ENCODE results near the gene OPN4. TPM values are rescaled to one million over a fixed set of nuclear protein-coding genes. Genes with fewer than 3 reads are reported as not detected.

The OPN4 gene
- polyA plus RNA-seq, 2 of the 4 experiments (the other 2 are of a cell fraction) = not detected

- no peak for TF ChIP-seq MYC (IDR thresholded peaks at IDR 0.05; ENCODE audit: borderline replicate concordance, low read length)
- no peak for TF ChIP-seq HES2 (IDR thresholded peaks at IDR 0.05)
- no peak for TF ChIP-seq HEYL (CRISPR knock-in tag; IDR thresholded peaks at IDR 0.05)
- TF ChIP-seq MAFK (IDR thresholded peaks at IDR 0.05; ENCODE audit: partially characterized antibody) = no peak
- TF ChIP-seq HOXB5 (CRISPR knock-in tag; IDR thresholded peaks at IDR 0.05) = no peak
- TF ChIP-seq GATA3 (IDR thresholded peaks at IDR 0.05; ENCODE audit: borderline replicate concordance) = no peak
- no peak for TF ChIP-seq SREBF2 (IDR thresholded peaks at IDR 0.05)
- ChIA-PET CTCF (interaction anchor here (1.3 kb wide), 1 partner anchor 30 kb away, joined by 3 read pairs; no protein-coding TSS in a partner anchor), POLR2A (no interaction called here)
- no peak for DNase-seq (ENCODE audit: low read depth in 1 of 2, low spot score in 1 of 2)
- no peak for ATAC-seq
- no peak for FAIRE-seq
- Histone ChIP-seq H3K4me3 (no peak overlapping the region), H3K27ac (no peak overlapping the region), H3K9me3 (no peaks in the 10 kb centered on the region), H3K4me2 (no peak overlapping the region), H3K4me1 (no peaks in the 10 kb centered on the region)
- WGBS (ENCODE audit: missing lambda C conversion rate) = 85% methylated on average over 12 of the region's 12 CpGs
These were observed 4.0 kb downstream of the OPN4 start for GRCh38 chr10:86658261-86658741.

- CTCF ChIA-PET = interaction anchor here (1.2 to 1.3 kb wide), 2 partner anchors 30 to 259 kb away, joined by 3 read pairs; no protein-coding TSS in a partner anchor
- DNase-seq (ENCODE audit: low read depth in 1 of 2, low spot score in 1 of 2) (no peak), FAIRE-seq (no peak), ATAC-seq (no peak)
- POLR2A ChIA-PET = no interaction called here
- Histone ChIP-seq H3K4me2 (no peak overlapping the region), H3K4me3 (no peak overlapping the region), H3K27ac (no peak overlapping the region), H3K4me1 (no peaks in the 10 kb centered on the region), H3K9me3 (no peaks in the 10 kb centered on the region)
- TF ChIP-seq HMGXB4 (CRISPR knock-in tag; IDR thresholded peaks at IDR 0.05; ENCODE audit: borderline replicate concordance) (no peak), RCOR1 (IDR thresholded peaks at IDR 0.05; ENCODE audit: low read depth, low read length) (no peak), ZSCAN20 (CRISPR knock-in tag; IDR thresholded peaks at IDR 0.05) (no peak), GATA3 (IDR thresholded peaks at IDR 0.05; ENCODE audit: borderline replicate concordance) (no peak), CHD2 (IDR thresholded peaks at IDR 0.05; ENCODE audit: low read length, partially characterized antibody) (no peak), POLR2AphosphoS2 (conservative IDR thresholded peaks at IDR 0.05; ENCODE audit: low read length) (no peak), SREBF2 (IDR thresholded peaks at IDR 0.05) (no peak), USF2 (IDR thresholded peaks at IDR 0.05) (no peak), MYC (IDR thresholded peaks at IDR 0.05; ENCODE audit: borderline replicate concordance, low read length) (no peak), NFE2L2 (conservative IDR thresholded peaks at IDR 0.05; ENCODE audit: low read length) (no peak), CEBPB (IDR thresholded peaks at IDR 0.05) (no peak), KDM1A (IDR thresholded peaks at IDR 0.05; ENCODE audit: low read depth) (no peak), POLR2A (IDR thresholded peaks at IDR 0.05; ENCODE audit: low read length) (no peak), ESRRA (IDR thresholded peaks at IDR 0.05; ENCODE audit: borderline replicate concordance, low read length) (no peak), HEYL (CRISPR knock-in tag; IDR thresholded peaks at IDR 0.05) (no peak), FOSB (CRISPR knock-in tag; IDR thresholded peaks at IDR 0.05) (no peak), HOXB13 (CRISPR knock-in tag; IDR thresholded peaks at IDR 0.05; ENCODE audit: low read depth) (no peak)
- 48% methylated on average over 3 of the region's 3 CpGs for WGBS (ENCODE audit: missing lambda C conversion rate)
These were observed 4.4 kb downstream of the OPN4 start for GRCh38 chr10:86658751-86659150.

- no peak for FAIRE-seq
- H3K27ac ChIP-seq = no peak overlapping the region
- no peaks in the 10 kb centered on the region for H3K9me3 ChIP-seq
- no peak for TF ChIP-seq BCL3 (IDR thresholded peaks at IDR 0.05)
- no peak for TF ChIP-seq MYC (IDR thresholded peaks at IDR 0.05; ENCODE audit: borderline replicate concordance, low read length)
- no peak for TF ChIP-seq PHF8 (IDR thresholded peaks at IDR 0.05; ENCODE audit: borderline replicate concordance, low read depth)
- TF ChIP-seq NPAS2 (CRISPR knock-in tag; IDR thresholded peaks at IDR 0.05; ENCODE audit: borderline replicate concordance) = no peak
- no peak for TF ChIP-seq BHLHE40 (IDR thresholded peaks at IDR 0.05; ENCODE audit: low read depth, low read length)
- no peak for TF ChIP-seq FOXS1 (CRISPR knock-in tag; IDR thresholded peaks at IDR 0.05)
- no peak for TF ChIP-seq JUNB (IDR thresholded peaks at IDR 0.05)
- no peak for TF ChIP-seq KDM5A (IDR thresholded peaks at IDR 0.05)
- no peak for DNase-seq (ENCODE audit: low read depth in 1 of 2, low spot score in 1 of 2)
- ATAC-seq = no peak
- no peaks in the 10 kb centered on the region for H3K4me1 ChIP-seq
- POLR2A ChIA-PET = no interaction called here
- WGBS (ENCODE audit: missing lambda C conversion rate) = 77% methylated on average over 15 of the region's 19 CpGs
- no peak overlapping the region for H3K4me2 ChIP-seq
- CTCF ChIA-PET = interaction anchor here (1.2 kb wide), 1 partner anchor 259 kb away, joined by 3 read pairs; no protein-coding TSS in a partner anchor
- H3K4me3 ChIP-seq = no peak overlapping the region
These were observed 4.9 kb downstream of the OPN4 start for GRCh38 chr10:86659161-86659691.

Measured in A549 (cell line).